Stomach (tissue), 19 donors: Measurements from ENCODE around the gene SNAP23. TPM values are rescaled to one million over a fixed set of nuclear protein-coding genes. Genes with fewer than 3 reads are reported as not detected.

Experiments
- DNase-seq, 2 donors: peaks; one replicate each; pipeline versions ENCODE4 v3.0.0 to v3.0.0-alpha.2; 2013 to 2019
- H3K27ac ChIP-seq, 5 donors: fragments of 200-600 bp in 4 of 5; sonication (generic) in 4 of 5; one replicate each; pipeline ENCODE4 v1.5.1; 2013 to 2019; ENCODE audit warnings: mild to moderate bottlenecking in 1 of 5, moderate library complexity in 1 of 5
- H3K27me3 ChIP-seq, 3 donors: fragments of 200-600 bp; sonication (generic); one replicate each; pipeline ENCODE4 v1.5.1; 2017 to 2019; ENCODE audit warnings: mixed run types in 1 of 3
- H3K36me3 ChIP-seq, 4 donors: fragments of 200-600 bp; sonication (generic); 1 replicate in 3 of 4; 2 replicates in 1 of 4; pipeline ENCODE4 v1.5.1; 2016 to 2019
- H3K4me1 ChIP-seq, 4 donors: fragments of 200-600 bp; sonication (generic); one replicate each; pipeline ENCODE4 v1.5.1; 2016 to 2019
- H3K4me3 ChIP-seq, 4 donors: fragments of 200-600 bp; sonication (generic) in 3 of 4; one replicate each; pipeline ENCODE4 v1.5.1; 2016 to 2019; ENCODE audit warnings: mild to moderate bottlenecking in 1 of 4
- H3K9me3 ChIP-seq, 4 donors: fragments of 200-600 bp; sonication (generic); one replicate each; pipeline ENCODE4 v1.5.1; 2016 to 2019
- CTCF ChIP-seq, 7 experiments: fragments of 450-650 bp in 4 of 7; fragments of 200-600 bp in 3 of 7; sonication (generic) in 3 of 7; IDR thresholded peaks; one replicate each; pipeline ENCODE4 v1.5.1; 2016 to 2019; ENCODE audit warnings: antibody characterized with exemption in 7 of 7, control low read depth in 2 of 7, mild to moderate bottlenecking in 1 of 7
- EP300 ChIP-seq: sonication (generic); formaldehyde crosslinking; IDR thresholded peaks from one replicate; pipeline ENCODE4 v1.6.1; 2017; ENCODE audit warnings: antibody characterized with exemption
- POLR2A ChIP-seq, 4 donors: fragments of 450-650 bp; IDR thresholded peaks; one replicate each; pipeline ENCODE4 v1.6.1; 2016; ENCODE audit warnings: antibody characterized with exemption in 4 of 4, control low read depth in 2 of 4, mild to moderate bottlenecking in 1 of 4, moderate library complexity in 1 of 4
- POLR2AphosphoS5 ChIP-seq, 3 donors: sonication (generic); formaldehyde crosslinking; IDR thresholded peaks; one replicate each; pipeline ENCODE4 v1.6.1; 2016; ENCODE audit warnings: antibody characterized with exemption in 3 of 3
- WGBS, 5 donors: extraction: QIAGEN DNeasy Blood & Tissue Kit in 3 of 5; methylation state at CpG; one replicate each; pipeline versions ENCODE4 v1.1.5 to v1.1.7; 2013 to 2018; 5-methylcytosine and 5-hydroxymethylcytosine counted together
- intact Hi-C: fragments of 100-400 bp; cut with DNase I; formaldehyde crosslinking; loops from one replicate; pipeline ENCODE4 v1.15.1; 2023; ENCODE audit warnings: low total_unique reads
- long read RNA-seq, 10 donors: transcript quantifications; one replicate each; lab custom pipeline, GENCODE V29; 2026
- polyA plus RNA-seq, 3 donors: library from polyadenylated mRNA; stranded (reverse); fragments of 200-250 nt; gene quantifications; one replicate each; pipeline ENCODE4 v1.2.3, GENCODE V29; 2013
- total RNA-seq, 5 donors: library from RNA; depleted of rRNA; stranded (reverse); fragments of >200 nt; gene quantifications; one replicate each; pipeline versions ENCODE4 v1.1.0 to v1.2.3, GENCODE V29; 2014 to 2016
- donor health status: healthy with polysubstance abuse.
- donor health status: Bipolar disorder and iron deficiency.
- donor health status: healthy.

SNAP23 gene
- 10 to 100 TPM; 10.1 to 83.9 (median 61.3) TPM for total RNA-seq
- 10 to 100 TPM; 31.6 to 53.3 (median 47.8) TPM for polyA plus RNA-seq
- long read RNA-seq, donor 1, transcript SNAP23-201 (8 exons, 2,687 nt) = major isoform, 6 of 6 reads
- long read RNA-seq, donor 1, partial matches to known transcripts = 0 of 6 reads
- long read RNA-seq, donor 1, other reads (novel, unspliced or antisense) = 0 of 6 reads
- long read RNA-seq, donor 2, transcript SNAP23-201 (8 exons, 2,687 nt) = major isoform, 13 of 14 reads
- long read RNA-seq, donor 2, partial matches to known transcripts = 0 of 14 reads
- long read RNA-seq, donor 2, other reads (novel, unspliced or antisense) = 0 of 14 reads
- long read RNA-seq, donor 3, transcript SNAP23-201 (8 exons, 2,687 nt) = major isoform, 8 of 25 reads
- long read RNA-seq, donor 3, partial matches to known transcripts = 17 of 25 reads
- long read RNA-seq, donor 3, other reads (novel, unspliced or antisense) = 0 of 25 reads
- long read RNA-seq, donor 4, partial matches to known transcripts = 0 of 3 reads
- long read RNA-seq, donor 4, other reads (novel, unspliced or antisense) = 0 of 3 reads
- long read RNA-seq, donor 5, transcript SNAP23-201 (8 exons, 2,687 nt) = major isoform, 9 of 15 reads
- long read RNA-seq, donor 5, partial matches to known transcripts = 5 of 15 reads
- long read RNA-seq, donor 5, other reads (novel, unspliced or antisense) = 0 of 15 reads
- long read RNA-seq, donor 6, transcript SNAP23-201 (8 exons, 2,687 nt) = major isoform, 22 of 29 reads
- long read RNA-seq, donor 6, partial matches to known transcripts = 5 of 29 reads
- long read RNA-seq, donor 6, other reads (novel, unspliced or antisense) = 0 of 29 reads
- long read RNA-seq, donor 7, transcript SNAP23-201 (8 exons, 2,687 nt) = major isoform, 14 of 14 reads
- long read RNA-seq, donor 7, partial matches to known transcripts = 0 of 14 reads
- long read RNA-seq, donor 7, other reads (novel, unspliced or antisense) = 0 of 14 reads
- long read RNA-seq, donor 8, transcript SNAP23-201 (8 exons, 2,687 nt) = major isoform, 12 of 72 reads
- long read RNA-seq, donor 8, partial matches to known transcripts = 55 of 72 reads
- long read RNA-seq, donor 8, other reads (novel, unspliced or antisense) = 5 of 72 reads
- long read RNA-seq, donor 9, transcript SNAP23-201 (8 exons, 2,687 nt) = major isoform, 6 of 12 reads
- long read RNA-seq, donor 9, partial matches to known transcripts = 5 of 12 reads
- long read RNA-seq, donor 9, other reads (novel, unspliced or antisense) = 0 of 12 reads
- long read RNA-seq, donor 10, transcript SNAP23-201 (8 exons, 2,687 nt) = major isoform, 6 of 7 reads
- long read RNA-seq, donor 10, partial matches to known transcripts = 0 of 7 reads
- long read RNA-seq, donor 10, other reads (novel, unspliced or antisense) = 0 of 7 reads

DNA sequence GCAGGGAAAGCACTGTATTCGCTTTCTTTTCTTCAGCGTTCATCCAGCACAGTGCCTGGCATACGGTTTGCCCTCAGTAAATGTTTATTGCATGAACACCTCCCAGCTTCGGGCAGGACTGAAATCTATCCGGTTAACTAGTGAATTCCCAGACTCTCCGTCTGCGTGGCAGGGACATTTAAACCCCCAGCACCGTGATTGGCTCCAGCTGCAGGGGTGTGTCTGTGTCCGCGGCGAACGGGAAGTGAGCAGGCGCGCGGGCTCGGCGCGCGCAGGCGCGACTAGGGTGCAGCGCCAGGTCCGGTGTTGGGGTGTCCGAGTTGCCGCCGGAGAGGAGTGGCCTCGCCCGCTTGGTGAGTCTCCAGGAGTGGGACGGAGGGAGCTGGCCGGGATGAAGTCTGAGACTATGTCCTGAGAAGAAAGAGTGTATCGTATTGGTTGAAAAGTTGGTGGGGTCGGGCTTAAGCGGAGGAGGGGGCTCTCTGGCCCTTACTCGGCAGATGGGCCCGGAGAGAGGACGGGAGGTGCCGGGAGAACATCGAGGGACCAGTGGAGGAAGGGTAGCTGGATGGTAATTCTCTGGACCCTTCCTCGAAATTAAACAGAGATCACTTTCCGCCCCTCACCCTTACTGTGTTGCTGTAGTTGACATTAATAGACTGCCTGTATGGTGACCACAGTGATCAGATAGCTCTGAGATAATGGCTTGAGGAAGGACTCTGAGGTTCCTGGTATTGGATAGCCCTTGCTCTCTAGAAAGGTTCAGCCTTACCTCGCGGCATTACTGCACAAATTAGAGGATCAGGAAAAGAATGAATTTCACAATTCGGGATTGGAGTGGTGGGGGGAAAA is at the start of gene SNAP23:
Gene SNAP23, plus strand, starts transcription at position 274 of the 852 bp plus-strand sequence. CDS start 16,213 bp downstream, outside the sequence.
- Histone ChIP-seq H3K4me3 (peak within 1 kb of the TSS; percentile 61 to 83 (median 70)), H3K4me1 (peaks cover 39 to 82% (median 72%) of the 10 kb centered on the region in 4 donors), H3K27me3 (no peaks in the 10 kb centered on the region), H3K9me3 (no peaks in the 10 kb centered on the region), H3K27ac (peak within 1 kb of the TSS; percentile 89 to 97 (median 94)), H3K36me3 (no peaks in the 10 kb centered on the region)
- peak; percentile 76 to 96 (median 95) for TF ChIP-seq POLR2AphosphoS5 (IDR thresholded peaks at IDR 0.05)
- no peak for TF ChIP-seq EP300
- TF ChIP-seq CTCF (IDR thresholded peaks at IDR 0.05) = no peak
- TF ChIP-seq POLR2A (IDR thresholded peaks at IDR 0.05) = peak in 2 of 4 donors; percentile 90 to 95
- 0 to 1% (median 0%) methylated on average over 39 to 43 of the region's 43 CpGs for WGBS, 5 donors
- peak; percentile 96 to 98 for DNase-seq
- intact Hi-C loops = no loop called here

DNA sequence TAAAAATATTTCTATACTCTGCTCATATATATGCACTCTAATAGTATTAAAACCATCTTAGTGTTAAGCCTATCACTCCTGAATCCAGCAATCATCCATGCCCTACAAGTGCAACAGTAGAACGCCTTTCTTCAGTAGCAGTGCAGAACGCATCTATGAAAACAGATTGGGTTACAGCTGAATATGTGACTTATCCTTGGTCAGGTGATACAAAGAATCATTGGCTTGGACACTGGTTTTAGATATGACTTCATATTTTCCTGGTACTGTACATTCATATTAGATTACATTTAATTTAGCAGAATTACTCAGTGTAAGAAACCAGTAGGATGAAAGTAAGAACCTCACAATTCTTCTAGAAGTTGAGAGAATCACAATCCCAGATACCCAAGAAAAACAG is 47.8 kb upstream of the SNAP23 start:
- intact Hi-C loops = no loop called here
- H3K27ac ChIP-seq = no peak overlapping the region
- no peak for TF ChIP-seq POLR2A (IDR thresholded peaks at IDR 0.05)
- TF ChIP-seq EP300 = no peak
- no peak for TF ChIP-seq CTCF (IDR thresholded peaks at IDR 0.05)
- TF ChIP-seq POLR2AphosphoS5 (IDR thresholded peaks at IDR 0.05) = no peak
- no peak for DNase-seq
- H3K4me3 ChIP-seq = no peak overlapping the region
- H3K27me3 ChIP-seq = no peaks in the 10 kb centered on the region
- peaks cover 34 to 96% (median 94%) of the 10 kb centered on the region in 4 donors for H3K36me3 ChIP-seq
- H3K4me1 ChIP-seq = peaks cover 0 to 6% (median 0%) of the 10 kb centered on the region in 4 donors
- no peaks in the 10 kb centered on the region for H3K9me3 ChIP-seq
- WGBS, 5 donors = 90 to 98% (median 96%) methylated on average over 2 of the region's 2 CpGs

DNA sequence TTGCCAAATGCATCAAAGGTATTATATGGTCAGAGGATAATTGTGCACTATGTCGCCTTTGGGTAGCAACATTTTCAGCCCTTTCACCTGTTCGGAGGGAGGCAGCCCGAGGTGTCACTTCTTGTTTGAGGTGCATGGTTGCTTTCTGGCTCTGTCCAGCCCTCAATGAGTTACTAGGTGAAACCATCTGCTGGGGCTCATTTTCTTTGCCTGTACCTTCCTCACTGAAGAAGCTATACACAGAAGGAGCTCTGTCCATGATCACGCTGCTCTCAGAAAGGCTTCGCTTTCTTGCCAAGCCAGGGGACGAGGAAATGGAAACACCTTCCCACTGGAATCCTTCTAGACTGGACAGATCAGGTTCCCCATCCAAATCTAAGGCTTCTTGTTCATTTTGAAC is 47.2 kb upstream of the SNAP23 start:
- Histone ChIP-seq H3K4me3 (no peak overlapping the region), H3K9me3 (no peaks in the 10 kb centered on the region), H3K27ac (no peak overlapping the region), H3K4me1 (peaks cover 0 to 6% (median 0%) of the 10 kb centered on the region in 4 donors), H3K27me3 (no peaks in the 10 kb centered on the region), H3K36me3 (peaks cover 27 to 93% (median 91%) of the 10 kb centered on the region in 4 donors)
- intact Hi-C loops = no loop called here
- 96 to 99% (median 97%) methylated on average over 6 of the region's 6 CpGs for whole genome bisulfite sequencing, 5 donors
- TF ChIP-seq EP300 (no peak), POLR2AphosphoS5 (IDR thresholded peaks at IDR 0.05) (no peak), POLR2A (IDR thresholded peaks at IDR 0.05) (no peak), CTCF (IDR thresholded peaks at IDR 0.05) (no peak)
- DNase-seq = no peak
